ENCODE measurements around the gene TOM1L2. TPM values are rescaled to one million over a fixed set of nuclear protein-coding genes. Genes with fewer than 3 reads are reported as not detected.

TOM1L2 gene
- total RNA-seq, 6 experiments from 2014 or later: 92.1 to 144 (median 101) TPM

- H3K4me1 Mint-ChIP-seq (ENCODE audit: low read depth): peaks cover 3% of the 10 kb centered on the region
Measured at GRCh38 chr17:17978481-17979424, 6.6 kb upstream of the TOM1L2 start.

GRCh38 chr17:17976931-17977570 is 4.9 kb upstream of the TOM1L2 start:
- TF ChIP-seq CTCF (IDR thresholded peaks at IDR 0.05): no peak
- H3K27ac Mint-ChIP-seq: no peak overlapping the region
- no peak for DNase-seq
- H3K27me3 Mint-ChIP-seq (ENCODE audit: insufficient read depth): no peaks in the 10 kb centered on the region; the same call in none of the 2 replicates
- no peaks in the 10 kb centered on the region for H3K36me3 Mint-ChIP-seq (ENCODE audit: low read depth)
- H3K4me3 Mint-ChIP-seq: no peak overlapping the region
- peaks cover 11% of the 10 kb centered on the region for H3K4me1 Mint-ChIP-seq (ENCODE audit: low read depth)
- no peaks in the 10 kb centered on the region for H3K9me3 Mint-ChIP-seq

More at GRCh38 chr17:17978481-17979424, 6.6 kb upstream of the TOM1L2 start:
- Mint-ChIP-seq H3K4me3 (no peak overlapping the region), H3K27me3 (ENCODE audit: insufficient read depth) (no peaks in the 10 kb centered on the region; the same call in none of the 2 replicates), H3K9me3 (no peaks in the 10 kb centered on the region), H3K36me3 (ENCODE audit: low read depth) (no peaks in the 10 kb centered on the region), H3K27ac (no peak overlapping the region)
- no peak for DNase-seq
- no peak for TF ChIP-seq CTCF (IDR thresholded peaks at IDR 0.05)

- no peak for DNase-seq
- peaks cover 20% of the 10 kb centered on the region for H3K4me1 Mint-ChIP-seq (ENCODE audit: low read depth)
- no peak for TF ChIP-seq CTCF (IDR thresholded peaks at IDR 0.05)
- H3K27ac Mint-ChIP-seq: no peak overlapping the region
- no peaks in the 10 kb centered on the region; the same call in 1 of the 2 replicates for H3K27me3 Mint-ChIP-seq (ENCODE audit: insufficient read depth)
- no peaks in the 10 kb centered on the region for H3K36me3 Mint-ChIP-seq (ENCODE audit: low read depth)
- no peaks in the 10 kb centered on the region for H3K9me3 Mint-ChIP-seq
- H3K4me3 Mint-ChIP-seq: no peak overlapping the region
Measured at GRCh38 chr17:17975436-17975835, 3.2 kb upstream of the TOM1L2 start.

GRCh38 chr17:17972952-17973254 is 703 bp upstream of the TOM1L2 start:
- Mint-ChIP-seq H3K27me3 (ENCODE audit: insufficient read depth) (no peaks in the 10 kb centered on the region), H3K4me1 (ENCODE audit: low read depth) (peaks cover 39% of the 10 kb centered on the region), H3K27ac (peak overlapping the region; percentile 95), H3K36me3 (ENCODE audit: low read depth) (no peaks in the 10 kb centered on the region), H3K9me3 (no peaks in the 10 kb centered on the region), H3K4me3 (peak overlapping the region; percentile 95)
- TF ChIP-seq CTCF (IDR thresholded peaks at IDR 0.05): no peak
- no peak for DNase-seq

GRCh38 chr17:17971431-17972125 is 622 bp downstream of the TOM1L2 start:
- no peak for DNase-seq
- Mint-ChIP-seq H3K36me3 (ENCODE audit: low read depth) (no peaks in the 10 kb centered on the region), H3K4me3 (peak overlapping the region; percentile 91), H3K27me3 (ENCODE audit: insufficient read depth) (no peaks in the 10 kb centered on the region), H3K4me1 (ENCODE audit: low read depth) (peaks cover 52% of the 10 kb centered on the region), H3K27ac (peak overlapping the region; percentile 69), H3K9me3 (no peaks in the 10 kb centered on the region)
- TF ChIP-seq CTCF (IDR thresholded peaks at IDR 0.05): no peak; the same call in 1 of the 2 replicates
